GM21619 (cell line): ENCODE results near the gene GPATCH2L.

Experiments
- ATAC-seq: cut with Tn5 transposase; IDR thresholded peaks from one replicate; pipeline ENCODE4 v1.9.1; 2021; ENCODE audit not compliant: unreplicated experiment

Gene GPATCH2L

DNA sequence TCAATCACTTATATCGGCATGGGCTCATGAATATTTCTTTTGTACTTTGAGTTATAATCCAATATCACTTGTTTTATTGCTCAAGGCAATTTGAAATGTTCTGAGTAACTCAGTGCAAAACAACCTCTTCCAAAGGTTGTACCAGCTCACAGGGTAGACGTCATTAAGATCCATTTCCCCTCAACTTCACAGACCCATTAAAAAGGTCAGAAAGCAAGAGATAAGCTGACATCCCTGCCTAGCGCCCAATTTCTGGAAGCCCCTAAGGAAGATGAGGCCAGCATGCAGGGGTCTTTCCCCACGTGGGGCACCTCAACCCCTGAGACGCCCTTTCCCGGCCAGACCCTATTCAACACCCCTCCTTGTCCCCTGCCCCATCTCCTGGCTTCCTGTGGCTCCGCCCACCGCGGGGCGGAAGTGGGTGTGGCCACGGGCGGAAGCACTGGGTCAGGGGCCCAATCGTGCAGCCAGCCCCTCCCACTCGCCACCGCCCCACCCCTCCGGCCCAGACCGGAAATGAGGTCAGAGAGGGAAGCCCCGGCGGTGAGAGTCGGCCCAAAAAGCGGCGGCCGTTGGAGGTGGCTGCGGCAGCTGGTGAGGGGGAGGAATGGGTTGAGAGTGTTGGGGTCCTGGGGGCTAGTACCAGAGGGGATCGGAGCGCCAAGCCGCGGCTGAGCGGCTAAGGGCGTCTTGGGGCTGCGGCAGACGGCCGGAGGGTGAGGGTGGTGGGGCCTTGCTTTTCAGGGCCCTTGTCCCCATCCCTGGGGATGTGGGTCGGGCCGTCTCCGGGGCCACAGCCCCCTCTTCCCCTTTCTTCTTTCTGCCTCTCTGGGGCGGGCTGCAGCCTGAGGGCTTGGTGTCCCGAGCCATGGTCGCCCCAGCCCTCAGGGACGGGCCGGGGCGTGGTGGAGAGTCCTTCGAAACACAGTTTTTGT is at the start of gene GPATCH2L:
Gene GPATCH2L, plus strand, starts transcription at position 525 of the 935 bp plus-strand sequence. CDS start 2,442 bp downstream, outside the sequence.
- peak; percentile 91 for ATAC-seq

DNA sequence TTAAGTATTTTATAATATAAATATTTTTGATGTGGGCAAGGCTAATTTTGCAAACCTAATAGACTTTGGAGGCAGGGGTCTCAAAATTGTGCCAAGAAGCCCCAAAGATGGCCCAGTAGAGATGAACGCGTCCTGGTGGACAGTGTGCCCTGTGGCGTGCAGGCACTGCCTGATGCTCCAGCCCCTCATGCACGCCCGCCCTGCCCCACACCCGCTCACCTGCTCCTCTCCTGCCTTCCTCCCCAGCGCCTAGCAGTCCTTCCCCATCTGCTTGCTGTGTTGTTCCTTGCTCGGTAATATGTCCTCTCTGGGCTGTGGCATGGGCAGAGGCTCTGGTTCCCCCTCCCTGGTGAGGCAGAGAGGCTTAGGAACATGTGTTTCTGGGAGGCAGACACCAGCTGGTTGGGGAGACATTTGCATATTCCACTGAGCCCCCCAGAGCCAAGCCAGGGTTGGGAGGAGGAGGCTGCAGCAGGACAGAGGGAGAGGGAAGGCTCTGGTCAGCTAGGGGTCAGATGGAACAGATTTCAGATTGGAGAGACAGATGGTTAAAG is 46.8 kb upstream of the GPATCH2L start:
- ATAC-seq: no peak

DNA sequence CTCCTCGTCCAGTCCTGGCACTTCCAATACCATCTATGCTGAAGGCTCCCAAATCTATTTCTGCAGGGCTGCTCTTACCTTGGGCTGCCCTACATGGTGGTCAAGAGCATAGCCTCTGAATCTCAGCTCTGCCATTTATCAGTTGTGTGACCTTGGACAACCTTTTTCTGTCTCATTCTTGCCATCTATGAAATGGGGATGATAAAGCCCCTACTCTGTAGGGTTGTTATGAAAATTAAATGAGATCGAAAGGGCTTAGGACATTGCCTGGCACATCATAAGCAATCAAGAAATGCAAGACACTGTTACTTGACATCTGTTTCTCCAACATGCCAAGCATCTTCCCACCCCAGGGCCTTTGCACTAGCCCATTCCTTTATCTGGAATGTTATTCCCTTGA is 45.5 kb upstream of the GPATCH2L start:
- no peak for ATAC-seq

DNA sequence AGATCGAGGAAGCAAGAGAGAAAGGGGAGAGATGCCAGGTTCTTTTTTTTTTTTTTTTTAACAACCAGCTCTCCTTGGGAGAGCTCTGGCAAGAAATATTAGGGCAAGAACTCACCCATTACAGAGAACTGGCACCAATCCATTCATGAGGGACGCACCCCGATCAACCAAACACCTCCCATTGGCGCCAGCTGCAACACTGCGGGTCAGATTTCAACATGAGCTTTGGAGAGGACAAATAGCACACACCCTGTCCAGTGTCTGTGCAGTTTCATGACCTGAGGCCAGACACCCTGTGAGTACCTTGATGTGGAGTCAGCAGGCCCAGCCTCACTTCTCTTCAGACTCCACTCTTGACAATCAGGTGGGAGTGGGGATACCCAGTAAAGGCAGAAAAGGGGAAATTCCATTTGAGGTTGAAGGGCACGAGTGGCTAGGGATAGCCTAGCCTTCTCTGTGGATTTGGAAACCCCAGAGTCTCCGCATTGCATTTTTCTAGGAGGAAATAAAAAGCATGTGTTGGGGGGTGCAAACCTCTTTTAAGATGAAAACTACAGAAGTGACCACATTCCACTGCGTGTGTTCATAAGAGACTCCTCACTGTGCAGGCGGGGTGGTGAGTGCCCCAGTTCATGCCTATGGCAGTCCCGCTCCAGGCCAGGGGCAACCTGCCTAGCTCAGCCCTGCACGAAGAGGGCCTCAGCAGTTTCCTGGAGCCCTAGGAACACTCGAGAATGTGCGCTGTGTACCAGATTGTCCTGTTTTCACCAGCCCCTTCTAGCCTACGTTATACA is 42.4 kb upstream of the GPATCH2L start:
- no peak for ATAC-seq

DNA sequence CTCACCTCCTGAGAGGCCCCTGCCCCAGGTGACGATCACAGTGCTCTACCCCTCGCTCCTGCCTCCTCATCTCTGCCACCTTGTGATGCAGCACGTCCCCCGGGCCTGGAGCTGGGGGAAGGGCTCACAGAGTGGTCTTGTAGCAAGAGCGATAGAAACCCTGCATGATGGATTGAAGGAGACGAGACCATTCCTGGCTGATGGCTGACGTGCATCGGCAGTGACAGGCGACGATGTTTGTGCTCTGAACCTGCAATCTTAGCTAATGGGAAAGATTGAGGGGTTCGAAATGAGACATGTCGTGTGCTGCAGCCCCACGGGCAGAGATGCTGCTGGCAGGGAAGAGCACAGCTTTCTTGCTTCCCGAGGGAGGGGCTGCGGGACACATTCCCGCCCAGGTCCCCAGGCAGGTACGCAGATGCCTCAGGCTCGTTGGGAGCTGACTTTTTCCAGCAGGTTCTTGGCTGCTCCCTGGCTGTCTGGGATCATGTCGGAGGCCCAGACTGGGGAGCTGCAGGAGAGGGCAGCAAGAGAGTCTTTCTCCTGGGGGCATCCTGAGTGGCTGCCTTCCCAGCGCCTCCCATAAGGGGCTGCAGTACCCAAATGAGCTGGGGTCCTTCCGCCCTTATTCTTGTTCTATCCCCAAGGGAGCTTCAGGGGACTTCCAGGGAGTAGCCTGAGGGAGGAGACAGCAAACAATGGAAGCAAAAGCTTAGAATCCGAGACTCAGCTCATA is 38.7 kb upstream of the GPATCH2L start:
- no peak for ATAC-seq

DNA sequence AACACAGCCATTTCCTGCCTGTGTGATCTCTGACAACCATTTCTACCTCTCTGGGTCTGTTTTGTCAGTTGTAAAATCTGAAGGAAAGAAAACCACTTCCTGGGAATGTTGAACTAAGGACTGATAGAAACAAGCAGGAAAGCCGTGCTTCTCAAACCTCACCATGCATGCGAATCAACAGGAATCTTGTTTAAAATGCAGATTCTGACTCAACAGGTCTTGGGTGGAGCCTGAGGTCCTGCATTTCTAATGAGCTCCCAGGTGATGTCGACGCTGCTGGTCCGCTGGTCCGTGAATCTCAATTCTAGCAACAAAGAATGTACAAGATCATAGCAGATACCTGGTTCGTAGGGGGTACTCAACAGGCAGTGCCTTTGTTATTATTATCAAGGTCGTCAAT is 38.0 kb upstream of the GPATCH2L start:
- ATAC-seq: no peak

DNA sequence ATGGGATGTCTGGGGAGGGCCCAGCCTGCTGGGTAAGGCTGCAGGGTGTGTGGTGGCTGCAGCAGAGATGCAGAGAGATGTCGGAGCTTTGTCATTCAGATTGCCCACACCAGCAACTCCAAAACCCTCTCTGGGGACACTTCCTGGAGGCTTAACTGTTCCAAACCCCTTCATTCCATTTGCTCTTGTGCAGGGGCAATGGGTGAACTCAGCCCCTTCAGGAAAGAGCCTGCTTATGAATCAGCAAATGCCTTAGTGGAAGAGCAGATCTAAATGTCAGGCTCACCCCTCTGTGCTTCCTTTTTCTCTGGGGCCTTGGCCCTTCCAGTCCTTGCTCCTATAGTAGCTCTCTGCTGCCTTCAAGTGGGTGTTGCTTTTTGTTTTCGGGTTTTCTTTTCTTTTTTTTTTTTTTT is 36.7 kb upstream of the GPATCH2L start:
- no peak for ATAC-seq

DNA sequence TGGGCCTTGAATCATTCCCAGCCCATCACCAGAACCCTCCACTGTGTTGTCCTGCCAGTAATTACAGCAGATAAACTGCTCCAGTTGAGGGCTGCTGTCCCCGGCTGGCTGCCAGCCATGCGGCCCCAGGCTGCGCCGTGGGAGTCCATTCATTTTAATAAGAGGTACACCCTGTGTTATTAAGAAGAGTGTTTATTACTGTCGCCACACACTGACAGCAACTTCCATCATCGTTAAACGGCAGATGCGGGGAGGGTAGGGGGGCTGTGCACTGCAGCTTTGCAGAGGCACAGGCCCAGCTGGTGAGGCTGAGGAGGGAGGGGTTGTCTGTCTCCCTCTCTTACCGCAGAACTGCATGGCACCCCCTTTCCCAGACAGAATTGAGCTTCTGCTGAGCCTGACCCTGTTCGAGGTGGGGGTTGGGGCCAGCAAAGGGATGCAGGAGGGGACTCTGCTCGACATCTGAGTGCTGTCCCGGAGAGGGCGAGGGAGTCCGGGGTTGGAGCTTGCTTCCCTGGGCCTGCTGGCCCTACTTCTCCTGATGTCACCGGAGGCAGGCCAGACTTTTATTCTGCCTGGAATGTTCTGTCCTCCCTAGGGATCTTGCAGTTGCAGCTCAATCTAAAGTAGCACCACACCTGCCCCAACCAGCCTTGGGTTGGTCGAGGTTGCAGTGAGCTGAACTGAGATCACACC is 33.8 kb upstream of the GPATCH2L start:
- no peak for ATAC-seq

DNA sequence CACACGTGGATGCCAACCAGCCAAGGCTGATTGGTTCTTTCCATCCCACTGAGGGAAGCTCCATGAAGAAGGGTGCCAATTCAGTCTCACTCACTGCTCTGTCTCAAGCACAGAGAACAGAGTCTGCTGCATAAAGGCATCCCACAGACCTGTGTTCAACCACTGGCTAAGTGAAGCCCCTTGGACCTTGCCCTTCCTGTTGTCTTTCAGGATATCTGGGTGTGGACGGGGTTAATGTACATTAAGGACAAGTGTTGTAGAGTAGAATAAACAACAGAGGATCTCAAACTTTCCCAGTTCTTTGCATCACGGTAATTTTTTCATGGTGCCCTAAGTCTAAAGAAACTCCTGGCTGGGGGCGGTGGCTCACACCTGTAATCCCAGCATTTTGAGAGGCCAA is 33.1 kb upstream of the GPATCH2L start:
- ATAC-seq: no peak

DNA sequence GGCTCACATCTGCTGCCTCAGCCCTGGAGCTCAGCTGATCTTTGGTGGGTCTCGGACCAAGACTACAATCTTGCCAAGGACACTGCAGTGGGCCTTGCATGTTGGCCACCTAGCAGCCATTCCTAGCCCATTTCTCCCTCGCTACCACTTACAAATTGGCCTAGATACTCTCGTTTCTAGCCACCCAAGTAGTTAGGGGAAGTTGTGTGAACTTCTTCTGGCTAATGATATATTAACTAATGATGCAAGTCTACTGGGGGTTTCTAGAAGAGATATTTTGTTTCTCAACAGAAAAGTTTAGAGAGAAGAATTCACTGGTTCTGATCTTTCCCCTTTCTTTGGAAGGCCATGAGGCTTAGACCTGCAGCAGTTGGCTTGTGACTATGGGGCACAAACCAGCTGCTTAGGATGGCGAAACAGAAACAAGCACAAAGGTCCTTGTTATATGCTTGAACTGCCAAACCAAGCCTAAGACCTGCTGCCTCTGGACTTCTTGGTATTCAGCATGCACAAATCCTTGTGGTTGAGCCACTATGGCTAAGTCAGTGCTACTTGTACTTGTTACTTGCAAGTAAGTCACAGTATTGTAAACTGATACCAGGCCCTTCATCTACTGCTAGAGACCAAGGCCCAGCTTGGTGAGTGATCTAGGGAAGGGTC is 30.5 kb upstream of the GPATCH2L start:
- ATAC-seq: no peak

DNA sequence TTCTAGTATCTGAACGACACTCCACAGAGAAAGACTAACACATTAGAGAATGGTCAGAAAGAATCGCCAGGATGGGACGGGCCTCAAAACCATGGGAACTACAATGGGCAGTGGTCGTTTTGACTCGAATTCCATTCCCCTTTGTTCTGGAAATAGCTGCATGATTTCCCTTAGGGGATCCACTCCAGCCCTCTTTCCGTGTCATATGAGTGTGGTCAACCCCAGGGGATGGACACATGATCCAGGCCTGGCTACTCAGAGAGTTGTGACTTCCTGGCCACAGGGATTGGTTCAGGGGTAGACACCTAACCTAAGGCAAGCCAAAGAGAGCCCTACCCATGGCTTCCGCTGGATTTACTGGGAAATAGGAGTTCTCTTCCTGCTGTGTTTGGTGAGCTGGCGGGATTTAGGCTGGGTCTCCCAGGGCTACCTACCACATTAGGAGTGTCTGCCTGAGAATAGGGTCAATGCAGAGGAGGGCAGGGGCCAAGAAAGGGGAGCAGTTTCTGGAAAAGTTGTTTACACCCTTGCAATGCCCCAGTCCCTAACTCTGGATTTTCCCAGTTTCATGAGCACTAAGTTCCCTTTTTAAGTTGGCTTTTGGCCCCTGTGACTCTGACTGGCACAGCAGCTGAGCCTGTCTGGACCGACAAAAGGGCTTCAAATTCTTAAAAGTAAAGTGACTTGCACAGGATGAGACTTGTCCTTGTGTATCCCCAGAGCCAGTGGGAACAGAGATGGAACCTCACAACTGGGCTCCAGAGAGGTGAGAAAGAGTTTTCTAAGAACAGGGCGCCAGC is 28.1 kb upstream of the GPATCH2L start:
- no peak for ATAC-seq

DNA sequence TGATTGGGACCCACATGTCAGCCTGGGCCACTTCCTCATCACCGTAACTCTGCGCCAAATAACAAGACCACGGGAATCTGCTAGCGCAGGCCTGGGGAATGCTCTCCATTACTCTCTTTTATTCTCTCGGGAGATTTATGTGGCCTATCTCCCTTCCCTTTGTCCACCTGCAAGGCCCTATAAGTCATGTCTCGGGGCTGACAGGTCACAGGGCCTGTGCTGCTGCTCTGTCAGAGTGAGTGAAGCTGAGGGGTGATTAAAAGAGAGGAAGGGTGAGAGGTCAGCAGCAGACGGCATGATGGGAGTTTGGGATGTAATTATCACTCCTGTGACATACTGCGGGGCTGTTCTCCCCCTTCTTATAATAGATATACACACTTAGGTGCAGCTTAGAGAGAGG is 26.2 kb upstream of the GPATCH2L start:
- ATAC-seq: no peak

DNA sequence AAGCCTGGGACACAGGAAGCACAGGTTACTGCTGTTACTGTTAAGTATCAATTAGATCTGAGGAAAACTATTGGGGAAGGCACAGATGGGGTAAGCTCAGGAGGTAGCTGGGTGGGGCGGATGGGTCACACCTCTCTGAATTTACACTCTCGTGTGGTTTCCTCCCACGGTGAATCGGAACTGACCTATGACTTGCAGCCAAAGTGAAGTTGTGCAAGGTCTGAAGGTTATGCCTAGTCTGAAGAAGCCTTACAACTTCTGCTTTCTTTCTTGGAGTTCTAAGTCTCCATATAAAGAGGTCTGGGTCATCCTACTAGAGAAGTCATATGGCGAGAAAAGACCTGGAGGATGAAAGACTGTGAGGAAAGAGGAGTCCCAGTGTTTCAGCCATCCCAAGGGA is 25.6 kb upstream of the GPATCH2L start:
- ATAC-seq: no peak

DNA sequence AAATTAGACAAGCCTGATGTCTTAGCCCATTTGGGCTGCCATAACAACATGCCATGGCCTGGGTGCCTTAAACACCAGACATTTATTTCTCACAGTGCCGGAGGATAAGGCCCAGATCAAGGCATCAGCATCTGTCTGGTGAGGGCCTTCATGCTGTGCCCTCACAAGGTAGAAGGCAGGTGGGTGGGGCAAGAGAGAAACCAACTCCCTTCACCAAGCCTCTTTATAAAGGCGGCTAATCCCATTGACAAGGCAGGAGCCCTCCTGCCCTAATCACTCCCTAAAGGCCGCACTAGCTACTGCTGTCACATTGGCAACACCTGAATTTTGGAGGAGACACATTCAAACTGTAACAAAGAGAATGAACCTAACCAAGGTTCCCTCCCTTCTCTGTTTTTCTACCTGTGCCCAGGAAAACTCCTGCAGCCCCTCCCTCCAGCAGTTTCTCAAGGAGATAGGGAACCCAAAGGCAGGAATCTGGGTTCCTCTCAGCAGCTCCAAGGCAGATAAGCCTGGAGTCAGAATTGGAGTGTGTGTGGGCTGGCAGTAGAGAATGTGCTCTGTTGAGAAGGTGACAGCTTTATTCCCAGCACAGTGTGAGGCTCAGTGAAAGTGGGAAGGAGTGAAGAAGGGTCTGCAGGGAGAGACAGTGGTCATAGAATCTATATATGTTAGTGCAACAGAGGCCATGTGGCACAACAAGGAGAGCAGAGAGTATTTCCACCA is 21.7 kb upstream of the GPATCH2L start:
- ATAC-seq: no peak

DNA sequence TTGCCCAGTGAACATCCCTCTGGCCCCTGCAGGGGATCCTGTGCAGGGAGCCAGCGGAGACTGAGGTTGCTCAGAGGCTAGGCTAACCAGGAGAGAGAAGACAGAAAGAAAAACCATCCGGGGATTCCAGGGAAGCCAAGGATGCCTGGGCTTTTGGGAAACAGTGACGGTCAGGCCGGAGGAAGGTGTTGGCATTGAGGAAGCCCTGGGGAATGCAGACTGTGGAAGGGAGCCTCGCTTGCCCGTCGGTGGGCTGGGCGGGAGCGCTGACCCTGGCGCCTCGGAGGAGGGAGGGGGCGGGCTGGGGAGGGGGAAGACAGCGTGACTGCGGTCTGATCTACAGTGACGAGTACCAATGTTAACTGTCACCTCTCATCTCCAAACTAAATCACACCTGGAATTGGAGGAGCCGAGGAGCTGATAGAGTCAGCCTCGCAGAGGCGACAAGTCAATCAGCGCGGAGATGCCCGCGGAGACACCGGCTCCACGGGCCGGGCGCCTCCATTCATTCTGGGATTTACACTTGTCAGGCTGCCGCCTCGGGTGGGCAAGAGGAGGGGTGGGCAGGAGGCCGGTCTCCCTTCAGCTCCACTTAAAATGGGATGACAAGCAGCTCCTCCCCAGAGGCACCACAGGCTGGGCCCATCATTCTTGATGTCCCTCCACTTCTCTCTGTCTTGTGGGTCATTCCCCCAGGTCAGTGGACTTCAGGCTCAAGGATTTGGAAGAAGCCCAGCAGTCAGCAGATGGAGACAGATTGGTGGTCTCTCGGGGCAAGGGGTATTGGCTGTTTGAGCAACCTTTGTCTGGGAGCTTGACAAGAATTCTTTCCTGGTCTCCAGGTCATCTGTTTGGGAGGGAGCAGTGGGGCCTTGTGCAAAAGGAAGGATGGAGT is 20.4 kb upstream of the GPATCH2L start:
- ATAC-seq: no peak

DNA sequence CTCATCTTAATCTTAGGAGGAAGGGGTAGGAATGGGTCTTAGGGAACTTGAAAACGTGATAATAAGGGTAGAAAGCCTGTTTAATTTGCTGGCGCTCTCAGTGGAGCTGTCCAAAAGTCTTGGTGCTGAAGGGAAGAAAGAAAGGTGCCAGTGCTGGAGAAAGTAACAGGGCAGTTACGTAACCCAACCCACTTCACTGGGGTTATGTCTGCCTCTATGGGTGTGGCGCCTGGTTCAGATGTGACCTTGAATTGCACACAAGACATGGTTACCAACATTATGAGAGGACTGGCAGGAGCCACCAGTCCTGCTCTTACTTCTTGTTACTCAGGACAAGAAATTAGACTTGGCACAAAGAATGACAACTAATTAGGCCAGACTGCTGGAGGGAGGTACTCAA is 18.6 kb upstream of the GPATCH2L start:
- no peak for ATAC-seq

DNA sequence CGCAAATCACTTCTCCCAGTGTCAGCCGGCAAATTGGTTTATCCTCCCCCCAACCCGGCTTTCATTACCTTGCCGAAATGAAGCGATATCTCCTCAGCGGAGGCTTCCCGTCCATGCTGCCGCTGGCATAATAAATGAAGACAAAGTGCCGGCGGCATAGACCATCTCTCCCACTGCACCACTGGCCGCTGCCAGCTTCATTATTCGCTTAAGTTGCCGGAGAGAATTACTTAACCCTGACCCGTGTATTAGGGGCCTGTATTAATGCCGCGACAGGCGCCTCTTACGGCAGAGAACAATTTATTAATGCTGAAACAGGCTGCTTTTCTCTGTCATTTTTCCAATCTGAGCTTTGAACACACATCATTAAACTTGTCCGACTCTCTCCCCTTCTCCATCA is 17.5 kb upstream of the GPATCH2L start:
- no peak for ATAC-seq
